KMS-11 (cell line): Measurements from ENCODE around the gene ZAP70.

Experiments
- H2AFZ ChIP-seq: fragments of 200-600 bp; sonication (generic); 2 replicates; pipeline ENCODE4 v1.6.1; 2016; ENCODE audit warnings: antibody characterized with exemption, mixed run types, low read depth
- H3K27ac ChIP-seq: fragments of 200-600 bp; sonication (generic); 2 replicates; pipeline ENCODE4 v1.6.1; 2016; ENCODE audit warnings: mild to moderate bottlenecking, mixed run types
- H3K27me3 ChIP-seq: fragments of 200-600 bp; sonication (generic); 2 replicates; pipeline ENCODE4 v1.6.1; 2017; ENCODE audit warnings: mild to moderate bottlenecking, low read depth, mixed run types, moderate library complexity; ENCODE audit not compliant: insufficient read depth
- H3K36me3 ChIP-seq: fragments of 200-600 bp; sonication (generic); 2 replicates; pipeline ENCODE4 v1.6.1; 2017; ENCODE audit warnings: mild to moderate bottlenecking, mixed run types; ENCODE audit not compliant: insufficient read depth
- H3K4me1 ChIP-seq: fragments of 200-600 bp; sonication (generic); 2 replicates; pipeline ENCODE4 v1.6.1; 2016; ENCODE audit warnings: mild to moderate bottlenecking, low read depth, mixed run types; ENCODE audit not compliant: poor library complexity, severe bottlenecking
- H3K4me2 ChIP-seq: fragments of 200-600 bp; sonication (generic); 2 replicates; pipeline ENCODE4 v1.7.0; 2016; ENCODE audit warnings: mild to moderate bottlenecking, mixed run types
- H3K4me3 ChIP-seq: fragments of 200-600 bp; sonication (generic); IDR thresholded peaks from 2 replicates; pipeline ENCODE4 v1.6.1; 2017; ENCODE audit warnings: low read depth, low read length, mixed read lengths; ENCODE audit not compliant: insufficient read depth
- H3K79me2 ChIP-seq: fragments of 200-600 bp; sonication (generic); 2 replicates; pipeline ENCODE4 v1.6.1; 2016; ENCODE audit warnings: low read depth, mixed run types; ENCODE audit not compliant: insufficient read depth
- H3K9ac ChIP-seq: fragments of 200-600 bp; sonication (generic); 2 replicates; pipeline ENCODE4 v1.6.1; 2016; ENCODE audit warnings: mild to moderate bottlenecking, mixed run types
- H4K20me1 ChIP-seq: fragments of 200-600 bp; sonication (generic); 2 replicates; pipeline ENCODE4 v1.6.1; 2016; ENCODE audit warnings: mild to moderate bottlenecking, mixed run types; ENCODE audit not compliant: insufficient read depth
- CTCF ChIP-seq: fragments of 200-600 bp; sonication (generic); conservative IDR thresholded peaks from 2 replicates; pipeline ENCODE4 v1.6.1; 2017; ENCODE audit warnings: low read depth, mild to moderate bottlenecking, antibody characterized with exemption, low read length, moderate library complexity, mixed read lengths

The ZAP70 gene

GRCh38 chr2:97788986-97789644 is 75.7 kb downstream of the ZAP70 start:
- Histone ChIP-seq H3K27me3 (no peaks in the 10 kb centered on the region), H3K36me3 (no peaks in the 10 kb centered on the region)

More at GRCh38 chr2:97788986-97789644, 75.7 kb downstream of the ZAP70 start:
- Histone ChIP-seq H3K4me2 (no peak overlapping the region), H3K4me3 (no peak overlapping the region), H2AFZ (no peak overlapping the region), H3K4me1 (no peaks in the 10 kb centered on the region), H3K79me2 (no peaks in the 10 kb centered on the region), H3K27ac (no peak overlapping the region), H4K20me1 (no peaks in the 10 kb centered on the region), H3K9ac (no peak overlapping the region)
- no peak for TF ChIP-seq CTCF
